SK-N-SH (cell line): ENCODE measurements around the gene TMEM231.

Source experiments
- ELF1 ChIP-seq: IDR thresholded peaks from 2 replicates; pipeline ENCODE4 v1.4.0; 2012
- EP300 ChIP-seq, 2 experiments: IDR thresholded peaks; 2 replicates each; pipeline versions ENCODE4 v1.4.0 to v1.6.1; 2012; ENCODE audit warnings: borderline replicate concordance in 1 of 2, low read depth in 1 of 2, low read length in 1 of 2
- EZH2phosphoT487 ChIP-seq: fragments of 200-600 bp; sonication (generic); IDR thresholded peaks from 2 replicates; pipeline ENCODE4 v1.6.1; 2017; ENCODE audit warnings: low read depth, mixed run types, mild to moderate bottlenecking, antibody characterized with exemption, moderate library complexity, borderline replicate concordance
- MAX ChIP-seq: IDR thresholded peaks from 2 replicates; pipeline ENCODE4 v1.4.0; 2012; ENCODE audit warnings: low read depth
- POLR2AphosphoS5 ChIP-seq: IDR thresholded peaks from 2 replicates; pipeline ENCODE4 v1.6.1; 2012; ENCODE audit warnings: low read depth, low read length
- RAD21 ChIP-seq: IDR thresholded peaks from 2 replicates; pipeline ENCODE4 v1.6.1; 2012; ENCODE audit warnings: mild to moderate bottlenecking, low read length
- RFX5 ChIP-seq: IDR thresholded peaks from 2 replicates; pipeline ENCODE4 v1.6.1; 2012; ENCODE audit warnings: mild to moderate bottlenecking, improper control_type of control experiment, low read length
- SMC3 ChIP-seq: IDR thresholded peaks from 2 replicates; pipeline ENCODE4 v1.6.1; 2012; ENCODE audit warnings: low read depth, low read length, improper control_type of control experiment
- TAF1 ChIP-seq: IDR thresholded peaks from 2 replicates; pipeline ENCODE4 v1.6.1; 2012; ENCODE audit warnings: low read depth, mild to moderate bottlenecking, low read length, moderate library complexity, borderline replicate concordance
- USF2 ChIP-seq: fragments of 150-350 bp; IDR thresholded peaks from 2 replicates; pipeline ENCODE4 v1.6.1; 2017; ENCODE audit warnings: antibody characterized with exemption, low read length, low read depth, borderline replicate concordance
- TF ChIP-seq, protein P1 (sequence below): fragments of 200-600 bp; sonication (generic); IDR thresholded peaks from 2 replicates; pipeline ENCODE4 v1.6.1; 2017; ENCODE audit warnings: antibody characterized with exemption, mild to moderate bottlenecking, moderate library complexity
- TF ChIP-seq, protein P2 (sequence below): fragments of 150-350 bp; IDR thresholded peaks from 2 replicates; pipeline ENCODE4 v1.6.1; 2016; ENCODE audit warnings: mild to moderate bottlenecking, low read depth, low read length

DNA sequence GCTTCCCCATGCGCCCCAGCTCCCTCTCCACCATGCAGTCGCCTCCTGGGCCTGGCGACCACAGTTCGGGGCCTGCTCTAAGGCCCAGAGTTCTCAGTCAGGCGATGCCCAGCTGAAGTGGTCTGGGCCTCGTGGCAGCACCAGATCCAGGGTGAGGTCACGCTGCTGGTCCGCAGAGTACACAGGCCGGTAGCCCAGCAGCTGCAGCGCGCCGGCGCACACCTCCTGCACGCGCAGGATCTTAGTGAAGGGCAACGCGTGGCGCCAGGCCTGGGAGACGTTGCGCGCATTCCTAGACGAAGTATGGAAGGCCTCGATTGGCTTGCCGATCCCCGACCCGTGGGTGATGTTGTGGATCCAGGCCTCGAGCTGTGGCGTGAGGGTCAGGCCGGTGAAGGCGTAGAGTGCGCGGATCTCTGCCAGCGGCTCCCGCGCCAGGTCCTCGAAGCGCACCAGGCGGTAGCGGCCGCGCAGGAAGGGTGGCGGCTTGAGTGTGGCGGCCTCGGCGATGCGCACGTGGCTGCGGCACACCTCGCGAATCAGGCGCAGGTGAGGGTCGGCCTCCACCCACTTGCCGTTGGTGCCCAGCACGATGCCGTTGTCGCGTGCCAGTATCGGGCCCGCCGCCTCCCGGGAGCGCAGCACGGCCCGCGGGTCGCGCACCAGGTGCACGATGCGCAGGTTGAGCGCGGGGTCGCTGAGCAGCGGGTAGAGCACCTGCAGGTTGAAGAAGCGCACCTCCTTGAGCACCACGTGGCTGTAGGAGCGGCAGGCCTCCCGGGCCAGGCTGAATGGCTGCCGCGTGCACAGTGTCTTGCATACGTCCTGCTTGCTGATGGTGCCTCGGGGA lies 26.8 kb downstream of the TMEM231 start:
- TF ChIP-seq POLR2AphosphoS5 (no peak), MAX (no peak), USF2 (no peak), EZH2phosphoT487 (no peak), TAF1 (no peak), EP300 (IDR thresholded peaks at IDR 0.05; ENCODE audit: borderline replicate concordance in 1 of 2, low read depth in 1 of 2, low read length in 1 of 2) (no peak), RAD21 (no peak), ELF1 (no peak), SMC3 (no peak), RFX5 (no peak)
- TF ChIP-seq, protein P1, sequence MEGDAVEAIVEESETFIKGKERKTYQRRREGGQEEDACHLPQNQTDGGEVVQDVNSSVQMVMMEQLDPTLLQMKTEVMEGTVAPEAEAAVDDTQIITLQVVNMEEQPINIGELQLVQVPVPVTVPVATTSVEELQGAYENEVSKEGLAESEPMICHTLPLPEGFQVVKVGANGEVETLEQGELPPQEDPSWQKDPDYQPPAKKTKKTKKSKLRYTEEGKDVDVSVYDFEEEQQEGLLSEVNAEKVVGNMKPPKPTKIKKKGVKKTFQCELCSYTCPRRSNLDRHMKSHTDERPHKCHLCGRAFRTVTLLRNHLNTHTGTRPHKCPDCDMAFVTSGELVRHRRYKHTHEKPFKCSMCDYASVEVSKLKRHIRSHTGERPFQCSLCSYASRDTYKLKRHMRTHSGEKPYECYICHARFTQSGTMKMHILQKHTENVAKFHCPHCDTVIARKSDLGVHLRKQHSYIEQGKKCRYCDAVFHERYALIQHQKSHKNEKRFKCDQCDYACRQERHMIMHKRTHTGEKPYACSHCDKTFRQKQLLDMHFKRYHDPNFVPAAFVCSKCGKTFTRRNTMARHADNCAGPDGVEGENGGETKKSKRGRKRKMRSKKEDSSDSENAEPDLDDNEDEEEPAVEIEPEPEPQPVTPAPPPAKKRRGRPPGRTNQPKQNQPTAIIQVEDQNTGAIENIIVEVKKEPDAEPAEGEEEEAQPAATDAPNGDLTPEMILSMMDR, result no peak
- TF ChIP-seq, protein P2, sequence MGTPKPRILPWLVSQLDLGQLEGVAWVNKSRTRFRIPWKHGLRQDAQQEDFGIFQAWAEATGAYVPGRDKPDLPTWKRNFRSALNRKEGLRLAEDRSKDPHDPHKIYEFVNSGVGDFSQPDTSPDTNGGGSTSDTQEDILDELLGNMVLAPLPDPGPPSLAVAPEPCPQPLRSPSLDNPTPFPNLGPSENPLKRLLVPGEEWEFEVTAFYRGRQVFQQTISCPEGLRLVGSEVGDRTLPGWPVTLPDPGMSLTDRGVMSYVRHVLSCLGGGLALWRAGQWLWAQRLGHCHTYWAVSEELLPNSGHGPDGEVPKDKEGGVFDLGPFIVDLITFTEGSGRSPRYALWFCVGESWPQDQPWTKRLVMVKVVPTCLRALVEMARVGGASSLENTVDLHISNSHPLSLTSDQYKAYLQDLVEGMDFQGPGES, result no peak
